GM21529 (cell line): ENCODE measurements around the gene DESI1.
A peak's percentile ranks its signal among the peaks of the same experiment; 100 is the strongest.
"Not testable (repeated sequence)": the region's sequence is repeated elsewhere in the genome, so short reads cannot be mapped to it uniquely, and the experiment has no call there.

Source experiments
- ATAC-seq: cut with Tn5 transposase; IDR thresholded peaks from one replicate; pipeline ENCODE4 v1.9.1; 2021; ENCODE audit not compliant: unreplicated experiment

The DESI1 gene

DNA sequence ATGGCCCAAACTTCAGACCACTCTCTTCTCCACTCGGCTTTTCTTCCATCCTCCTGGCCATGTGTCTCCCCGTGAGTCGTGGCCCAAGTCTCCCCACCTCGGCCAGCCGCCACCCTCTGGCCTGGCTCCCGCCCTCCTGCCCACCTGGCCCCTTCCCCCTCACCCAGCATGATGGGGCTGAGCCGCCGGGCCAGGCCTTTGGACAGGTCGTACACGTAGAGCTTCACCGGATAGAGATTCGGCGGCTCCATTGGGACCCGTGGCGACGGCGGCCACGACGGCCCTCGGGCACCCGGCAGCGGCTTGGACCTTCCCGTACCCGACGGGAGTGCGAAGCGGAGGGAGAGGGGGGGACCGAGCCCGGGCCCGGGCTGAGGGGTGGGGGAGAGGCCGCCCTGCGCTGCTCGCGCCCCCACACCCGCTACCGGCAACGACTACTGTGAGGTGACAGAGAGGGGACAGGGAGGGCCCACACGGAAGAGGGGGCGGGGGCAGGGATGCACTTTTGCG, at the start of gene DESI1:
TSS of gene DESI1 (minus strand) at position 455 of the 510 bp plus-strand sequence. CDS start at position 251, 204 bp downstream.
- peak; percentile 24 for ATAC-seq

DNA sequence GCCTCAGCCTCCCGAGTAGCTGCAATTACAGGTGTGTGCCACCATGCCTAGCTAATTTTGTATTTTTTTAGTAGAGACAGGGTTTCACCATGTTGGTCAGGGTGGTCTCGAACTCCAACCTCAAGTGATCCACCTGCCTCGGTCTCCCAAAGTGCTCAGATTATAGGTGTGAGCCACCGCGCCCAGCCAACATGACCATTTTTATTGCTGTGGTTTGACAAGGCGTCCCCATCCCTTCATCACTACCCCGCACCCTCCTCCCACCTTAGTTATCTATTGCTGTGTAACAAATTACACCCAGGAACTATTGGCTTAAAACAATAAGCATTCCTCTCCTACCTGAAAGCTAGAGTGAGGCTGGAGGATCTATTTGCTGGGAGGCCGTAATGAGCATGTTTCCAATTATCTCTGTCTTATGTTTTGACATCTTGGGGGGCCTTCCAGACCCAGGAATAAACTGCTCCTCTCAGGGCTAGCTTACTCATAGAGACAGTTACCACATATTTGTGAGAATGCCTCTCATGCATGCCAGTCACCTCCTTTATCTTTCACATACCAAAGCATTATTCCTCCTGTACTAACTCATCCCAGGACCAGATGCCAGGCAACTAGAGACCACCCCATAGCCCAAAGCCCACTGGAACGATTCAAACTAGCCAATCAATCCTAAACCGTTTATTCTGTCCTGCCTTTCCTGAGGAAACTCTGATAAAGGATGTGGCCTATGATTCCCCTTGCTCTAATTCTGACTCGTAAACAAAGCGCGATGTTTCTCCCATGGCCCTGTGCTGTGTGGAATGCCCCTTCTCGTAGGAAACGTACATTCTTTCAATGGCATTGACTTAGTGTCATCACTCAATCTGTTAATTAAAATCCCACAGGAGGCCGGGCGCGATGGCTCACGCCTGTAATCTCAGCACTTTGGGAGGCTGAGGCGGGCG, 48.4 kb upstream of the DESI1 start:
- ATAC-seq, result no peak

DNA sequence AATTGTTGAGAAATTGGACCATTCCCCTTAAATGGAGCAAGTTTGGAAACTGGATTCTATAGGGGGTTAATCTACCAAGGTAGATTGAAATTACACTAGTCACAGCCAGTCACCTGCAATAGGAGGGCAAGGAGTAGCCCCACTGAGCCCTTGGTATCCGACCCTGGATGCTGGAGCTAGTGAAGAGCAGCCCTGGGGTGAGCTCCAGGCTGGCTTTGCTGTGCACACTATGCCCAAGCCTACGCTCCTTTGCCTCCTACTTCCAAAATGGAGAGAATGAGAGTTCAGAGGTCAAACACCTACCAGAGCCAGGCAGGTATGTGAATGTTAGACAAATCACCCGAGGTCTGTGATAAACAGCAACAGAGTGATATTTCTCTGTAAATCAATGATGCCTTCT, 44.1 kb upstream of the DESI1 start:
- no peak for ATAC-seq

DNA sequence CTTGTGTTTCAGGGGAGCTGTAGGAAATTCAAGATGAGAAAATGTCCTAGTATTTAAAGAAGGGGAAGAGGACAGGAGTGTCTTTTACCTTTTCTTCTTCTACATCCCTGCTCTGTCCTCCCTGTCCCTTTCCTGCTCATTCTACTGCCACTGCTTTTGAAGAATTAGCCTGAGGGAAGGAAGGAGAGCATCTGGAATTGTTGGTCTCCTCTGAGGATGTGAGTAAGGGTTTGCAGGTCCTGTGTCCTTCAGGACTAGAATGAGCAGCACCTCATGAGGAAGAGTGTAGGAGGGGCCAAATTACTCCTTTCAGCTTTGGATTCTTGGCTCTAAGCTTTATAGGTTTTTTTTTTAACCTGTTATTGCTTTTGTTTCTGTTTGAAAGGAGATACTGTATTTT, 43.6 kb upstream of the DESI1 start:
- ATAC-seq, result no peak

DNA sequence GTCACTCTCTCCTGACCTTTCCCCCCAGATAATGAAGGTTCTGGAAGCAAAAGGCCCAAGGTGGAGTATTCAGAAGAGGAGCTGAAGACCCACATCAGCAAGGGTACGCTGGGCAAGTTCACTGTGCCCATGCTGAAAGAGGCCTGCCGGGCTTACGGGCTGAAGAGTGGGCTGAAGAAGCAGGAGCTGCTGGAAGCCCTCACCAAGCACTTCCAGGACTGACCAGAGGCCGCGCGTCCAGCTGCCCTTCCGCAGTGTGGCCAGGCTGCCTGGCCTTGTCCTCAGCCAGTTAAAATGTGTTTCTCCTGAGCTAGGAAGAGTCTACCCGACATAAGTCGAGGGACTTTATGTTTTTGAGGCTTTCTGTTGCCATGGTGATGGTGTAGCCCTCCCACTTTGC, 42.8 kb upstream of the DESI1 start:
- ATAC-seq, result not testable (repeated sequence)

DNA sequence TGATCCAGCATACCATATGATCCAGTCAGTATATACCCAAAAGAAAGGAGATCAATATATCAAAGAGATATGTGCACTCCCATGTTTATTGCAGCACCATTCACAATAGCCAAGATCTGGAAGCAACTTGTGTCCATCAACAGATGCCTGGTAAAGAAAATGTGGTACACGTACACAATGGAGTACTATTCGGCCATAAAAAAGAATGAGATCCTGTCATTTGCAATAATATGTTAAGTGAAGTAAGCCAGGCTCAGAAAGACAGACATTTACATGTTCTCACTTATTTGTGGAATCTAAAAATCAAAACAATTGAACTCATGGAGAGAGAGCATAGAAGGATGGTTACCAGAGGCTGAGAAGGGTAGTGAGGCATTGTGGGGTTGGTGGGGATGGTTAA, 40.9 kb upstream of the DESI1 start:
- no peak for ATAC-seq

DNA sequence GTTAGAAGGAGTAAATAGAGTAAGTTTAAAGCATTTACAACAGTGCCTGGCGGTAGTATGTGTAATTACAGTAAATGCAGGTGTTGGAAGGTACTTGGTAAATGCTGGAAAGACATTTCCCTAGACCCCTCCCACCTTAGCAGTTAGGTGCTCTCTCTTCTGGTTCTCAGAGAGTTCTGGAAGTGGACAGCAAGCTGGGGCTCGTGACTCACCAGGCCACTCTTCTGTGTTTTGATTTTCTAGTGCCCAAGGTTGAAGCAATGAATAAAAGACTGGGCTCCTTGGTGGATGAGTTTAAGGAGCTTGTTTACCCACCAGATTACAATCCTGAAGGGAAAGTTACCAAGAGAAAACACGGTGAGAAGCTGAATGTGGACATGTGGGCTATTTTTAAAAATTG, 40.2 kb upstream of the DESI1 start:
- ATAC-seq, result no peak

DNA sequence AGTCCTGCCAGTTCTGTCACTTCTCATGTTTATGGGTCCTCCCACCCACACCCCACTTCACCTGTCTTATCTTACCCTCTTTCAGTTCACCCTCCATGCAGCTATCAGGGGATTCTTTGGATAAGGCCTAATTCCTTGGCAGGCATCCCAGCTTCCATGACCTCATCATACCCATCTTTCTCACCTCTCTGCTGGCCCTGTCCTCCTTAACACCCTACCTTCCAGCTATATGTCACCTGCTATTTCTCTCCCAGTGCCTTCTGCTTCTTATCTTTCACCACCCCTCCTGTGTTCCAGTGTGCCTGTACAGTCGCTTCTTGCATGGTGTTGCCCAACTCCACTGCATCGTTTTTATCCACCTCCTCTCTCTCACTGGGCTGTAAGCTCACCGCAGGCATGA, 39.6 kb upstream of the DESI1 start:
- no peak for ATAC-seq

DNA sequence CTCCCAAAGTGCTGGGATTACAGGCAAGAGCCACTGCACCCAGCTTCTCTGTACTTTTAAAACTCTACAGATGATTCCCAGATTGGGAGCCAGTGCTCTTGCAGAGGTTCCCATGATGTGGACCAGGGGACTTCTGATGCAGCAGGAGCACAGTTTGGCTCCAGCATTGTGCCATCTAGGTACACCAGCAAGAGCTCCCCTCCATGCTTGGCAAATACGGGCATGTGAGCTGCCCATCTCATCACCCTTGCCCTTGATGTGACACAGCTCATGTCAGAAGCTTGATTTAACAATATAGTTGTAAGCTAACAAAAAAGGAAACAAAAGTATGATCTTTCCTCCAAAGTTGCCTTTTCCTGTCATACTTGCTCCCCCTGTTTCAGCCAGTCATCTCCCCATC, 39.1 kb upstream of the DESI1 start:
- no peak for ATAC-seq

DNA sequence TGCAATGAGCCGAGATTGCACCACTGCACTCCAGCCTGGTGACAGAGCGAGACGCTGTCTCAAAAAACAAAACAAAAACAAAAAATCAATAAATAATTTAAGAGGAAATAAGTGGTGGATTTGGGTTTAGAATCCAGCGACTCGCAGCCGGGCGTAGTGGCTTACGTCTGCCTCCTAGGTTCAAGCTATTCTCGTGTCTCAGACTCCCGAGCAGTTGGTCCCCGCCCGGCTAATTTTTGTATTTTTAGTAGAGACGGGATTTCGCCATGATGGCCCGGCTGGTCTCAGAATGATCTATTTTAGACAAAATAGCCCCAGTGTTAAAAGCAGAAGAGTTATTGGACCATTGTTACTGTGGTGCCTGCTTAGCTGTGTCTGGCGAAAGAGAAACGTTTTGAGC, 38.0 kb upstream of the DESI1 start:
- ATAC-seq, result no peak

DNA sequence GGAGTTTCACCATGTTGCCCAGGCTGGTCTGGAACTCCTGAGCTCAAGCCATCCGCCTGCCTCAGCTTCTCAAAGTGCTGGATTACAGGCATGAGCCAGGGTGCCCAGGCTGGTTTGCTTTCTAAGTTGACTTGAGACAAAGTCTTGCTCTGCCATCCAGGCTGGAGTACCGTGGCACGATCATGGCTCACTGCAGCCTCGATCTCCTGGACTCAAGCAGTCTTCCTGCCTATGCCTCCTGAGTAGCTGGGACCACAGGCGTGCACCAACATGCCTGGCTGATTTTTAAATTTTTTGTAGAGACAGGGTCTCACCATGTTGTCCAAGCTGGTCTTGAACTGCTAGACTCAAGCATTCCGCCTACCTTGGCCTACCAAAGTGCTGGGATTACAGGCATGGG, 36.9 kb upstream of the DESI1 start:
- no peak for ATAC-seq

DNA sequence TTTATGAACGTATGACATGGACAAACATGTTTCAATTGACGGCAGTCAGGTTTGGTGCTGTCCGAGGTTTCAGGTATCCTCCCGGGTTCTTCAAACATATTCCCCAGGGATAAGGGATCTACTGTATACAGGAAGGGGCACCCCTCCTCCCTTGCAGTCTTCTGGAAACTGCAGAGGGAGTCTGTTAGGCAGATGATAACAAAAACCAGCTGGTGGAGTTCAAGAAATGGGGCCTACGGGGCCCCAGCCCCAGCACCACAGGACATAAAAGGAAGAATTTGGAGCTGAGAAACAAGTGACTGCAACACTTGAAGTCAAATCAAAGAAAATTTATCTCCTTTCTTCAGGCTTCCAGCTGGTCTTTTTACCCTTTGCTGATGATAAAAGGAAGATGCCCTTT, 35.7 kb upstream of the DESI1 start:
- ATAC-seq, result no peak

DNA sequence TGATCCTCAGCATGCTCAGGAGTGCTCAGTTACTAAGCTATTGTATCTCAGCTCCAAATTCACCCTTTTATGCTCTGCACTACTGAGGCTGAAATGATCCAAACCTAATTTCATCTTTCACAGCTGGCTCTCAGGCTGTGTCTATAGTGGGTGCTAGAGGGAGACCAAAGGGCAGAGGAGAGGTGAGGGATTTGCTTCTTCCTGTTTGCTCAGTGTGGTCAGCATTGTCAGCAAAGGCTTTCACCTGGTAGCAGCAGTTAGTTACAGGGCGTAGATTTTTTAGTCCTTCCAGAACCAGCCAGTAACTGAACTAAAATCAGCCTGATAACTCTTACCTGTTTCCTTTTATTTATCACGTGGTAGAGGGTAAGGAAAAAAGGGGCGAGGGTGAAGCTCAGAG, 33.5 kb upstream of the DESI1 start:
- ATAC-seq, result no peak

DNA sequence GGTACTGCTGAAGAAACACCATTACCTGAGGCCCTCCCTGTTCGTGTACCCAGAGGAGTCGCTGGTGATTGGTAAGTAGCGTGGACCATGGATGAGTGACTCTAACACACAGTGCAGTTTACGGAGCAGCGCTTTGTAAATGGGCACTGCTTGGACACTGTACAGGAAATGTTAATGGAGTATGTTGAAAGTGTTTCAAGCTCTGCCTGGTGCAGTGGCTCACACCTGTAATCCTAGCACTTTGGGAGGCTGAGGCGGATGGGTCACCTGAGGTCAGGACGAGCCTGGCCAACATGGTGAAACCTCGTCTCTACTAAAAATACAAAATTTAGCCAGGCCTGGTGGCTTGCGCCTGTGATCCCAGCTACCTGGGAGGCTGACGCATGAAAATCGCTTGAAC, 30.0 kb upstream of the DESI1 start:
- no peak for ATAC-seq

DNA sequence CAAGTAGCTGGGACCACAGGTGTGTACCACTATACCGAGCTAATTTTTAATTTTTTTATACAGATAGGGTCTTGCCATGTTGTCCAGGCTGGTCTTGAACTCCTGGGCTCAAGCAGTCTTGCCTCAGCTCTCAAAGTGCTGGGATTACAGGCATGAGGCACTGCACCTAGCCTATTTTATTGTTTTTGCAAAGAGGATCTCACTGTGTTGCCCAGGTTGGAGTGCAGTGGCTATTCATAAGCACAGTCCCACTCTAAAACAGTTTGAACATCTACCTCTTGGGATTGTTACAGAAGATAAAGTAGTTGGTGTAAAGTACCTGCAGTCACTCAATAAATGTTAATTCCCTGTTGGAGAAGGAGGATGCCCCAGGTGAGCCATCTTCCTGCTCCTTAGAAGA, 29.4 kb upstream of the DESI1 start:
- ATAC-seq, result no peak

DNA sequence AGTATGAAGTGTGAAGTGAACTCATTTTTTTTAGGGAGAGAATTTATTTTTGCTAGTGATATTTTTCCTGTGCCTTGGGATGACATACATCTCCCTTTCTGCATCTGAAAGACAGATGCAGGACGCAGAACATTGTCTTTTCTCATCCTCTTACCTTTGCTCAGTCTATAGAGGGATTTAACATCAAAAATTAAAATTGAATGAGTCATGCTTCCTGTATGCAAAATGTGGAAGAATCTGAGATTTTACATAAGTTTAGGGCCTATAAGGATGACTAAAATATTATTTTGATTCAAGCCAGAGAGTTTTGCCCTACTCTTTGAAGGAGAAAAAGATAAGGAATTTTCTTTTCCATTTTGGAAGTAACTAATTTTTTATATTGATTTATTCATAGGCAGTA, 27.6 kb upstream of the DESI1 start:
- no peak for ATAC-seq

DNA sequence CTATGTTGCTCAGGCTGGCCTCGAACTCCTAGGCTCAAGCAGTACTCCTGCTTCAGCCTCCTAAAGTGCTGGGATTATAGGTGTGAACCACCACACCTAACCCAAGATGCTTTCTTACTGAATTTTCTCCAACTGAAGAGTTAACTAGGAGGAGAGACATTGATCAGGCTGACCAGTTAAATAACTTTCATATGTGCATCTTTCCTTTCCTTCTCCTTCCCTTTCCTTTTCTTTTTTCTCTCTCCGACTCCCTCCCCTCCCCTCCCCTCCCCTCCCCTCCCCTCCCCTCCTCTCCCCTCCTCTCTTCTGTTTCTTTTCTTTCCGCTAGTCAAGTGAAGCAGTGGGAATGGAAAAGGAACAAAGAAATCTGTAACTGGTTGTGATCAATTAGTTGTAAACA, 26.9 kb upstream of the DESI1 start:
- no peak for ATAC-seq

DNA sequence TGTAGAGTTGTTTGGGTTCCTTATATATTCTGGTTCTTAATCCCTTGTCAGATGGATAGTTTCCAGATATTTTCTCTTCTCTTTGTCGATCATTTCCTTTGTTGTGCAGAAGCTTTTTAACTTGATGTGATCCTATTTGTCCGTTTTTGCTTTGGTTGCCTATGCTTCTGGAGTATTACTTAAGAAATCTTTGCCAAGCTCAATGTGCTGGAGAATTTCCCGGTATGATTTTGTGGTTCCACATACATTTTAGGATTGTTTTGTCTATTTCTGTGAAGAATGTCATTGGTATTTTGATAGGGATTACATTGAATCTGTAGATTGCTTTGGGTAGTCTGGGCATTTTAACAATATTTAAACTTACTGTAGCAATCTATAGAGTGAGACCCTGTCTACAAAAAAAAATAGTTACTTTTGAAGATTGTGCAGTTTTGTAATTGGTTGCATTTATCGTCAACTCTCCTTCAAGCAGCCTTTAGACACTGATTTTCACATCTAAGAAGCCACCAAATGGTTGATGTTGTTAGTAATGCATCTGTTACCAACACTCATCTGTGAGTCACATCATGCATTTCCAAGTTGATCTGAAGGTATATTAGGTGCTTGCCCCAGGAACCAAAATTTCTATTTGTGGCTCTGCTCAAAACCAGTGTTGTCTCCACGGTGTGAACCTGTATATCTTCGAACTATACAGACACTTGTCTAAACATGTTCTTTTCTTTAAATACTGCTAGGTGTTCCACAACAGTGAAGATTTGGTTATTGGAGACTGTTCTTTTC, 21.7 kb upstream of the DESI1 start:
- ATAC-seq, result no peak

DNA sequence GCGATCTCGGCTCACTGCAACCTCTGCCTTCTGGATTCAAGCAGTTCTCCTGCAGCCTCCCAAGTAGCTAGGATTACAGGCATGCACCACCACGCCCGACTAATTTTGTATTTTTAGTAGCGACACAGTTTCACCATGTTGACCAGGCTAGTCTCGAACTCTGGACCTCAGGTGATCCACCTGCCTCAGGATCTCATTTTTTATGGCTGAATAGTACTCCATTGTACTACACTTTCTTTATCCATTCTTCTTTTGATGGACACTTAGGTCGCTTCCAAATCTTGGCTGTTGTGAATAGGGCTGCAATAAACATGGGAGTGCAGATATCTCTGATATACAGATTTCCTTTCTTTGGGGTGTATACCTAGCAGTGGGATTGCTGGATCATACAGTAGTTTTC, 21.0 kb upstream of the DESI1 start:
- ATAC-seq, result no peak

DNA sequence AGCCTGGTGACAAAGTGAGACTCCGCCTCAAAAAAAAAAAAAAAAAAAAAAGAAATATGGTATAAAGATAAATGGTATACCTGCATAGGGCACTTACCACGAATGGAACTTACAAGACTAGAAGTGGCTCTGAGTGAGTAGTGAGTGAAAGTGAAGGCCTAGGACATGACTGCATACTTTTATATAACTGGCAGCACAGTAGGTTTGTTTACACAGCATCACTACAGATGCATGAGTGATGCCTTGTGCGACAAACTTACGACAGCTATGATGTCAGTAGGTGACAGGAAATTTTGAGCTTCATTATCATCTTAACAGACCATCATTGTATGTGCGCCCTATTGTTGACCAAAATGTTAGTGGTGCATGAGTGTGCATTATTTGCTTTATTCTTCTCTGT, 17.9 kb upstream of the DESI1 start:
- no peak for ATAC-seq

DNA sequence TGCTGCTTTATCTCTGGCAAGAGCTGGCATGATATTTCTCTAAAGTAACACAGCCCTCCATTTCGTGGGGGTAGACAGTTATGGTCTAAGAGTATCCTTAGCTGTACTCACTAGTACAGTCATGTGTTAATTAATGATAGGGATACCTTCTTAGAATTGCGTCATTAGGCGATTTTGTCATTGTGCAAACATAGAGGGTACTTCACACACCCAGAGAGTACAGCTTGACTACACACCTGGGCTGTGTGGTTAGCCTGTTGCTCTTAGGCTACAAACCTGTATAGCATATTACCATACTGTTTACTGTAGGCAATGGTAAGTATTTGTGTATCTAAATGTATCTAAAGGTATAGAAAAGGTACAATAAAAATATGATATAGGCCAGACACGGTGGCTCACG, 17.3 kb upstream of the DESI1 start:
- ATAC-seq, result no peak

DNA sequence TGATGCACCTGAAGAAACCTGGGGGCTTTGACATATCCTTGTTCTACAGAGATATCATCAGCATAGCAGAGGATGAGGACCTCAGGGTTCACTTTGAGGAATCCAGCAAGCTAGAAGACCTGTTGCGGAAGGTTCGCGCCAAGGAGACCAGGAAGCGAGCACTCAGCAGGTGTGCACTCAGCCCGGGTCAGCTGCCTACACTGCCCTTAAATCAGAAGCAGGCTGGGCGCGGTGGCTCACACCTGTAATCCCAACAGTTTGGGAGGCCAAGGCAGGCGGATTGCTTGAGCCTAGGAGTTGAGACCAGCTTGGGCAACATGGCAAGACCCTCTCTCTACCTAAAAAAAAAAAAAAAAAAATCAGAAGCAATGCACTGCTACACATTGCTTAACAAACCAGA, 16.8 kb upstream of the DESI1 start:
- not testable (repeated sequence) for ATAC-seq
